Upper lobe of right lung (tissue), 1 donor: ENCODE measurements around the gene MED17. TPM values are rescaled to one million over a fixed set of nuclear protein-coding genes. Genes with fewer than 3 reads are reported as not detected.

Source experiments
- ATAC-seq: fragments of 200-7000 bp; cut with Tn5 transposase; one replicate; pipeline ENCODE4 v1.9.1; 2020; ENCODE audit warnings: mild to moderate bottlenecking, moderate library complexity
- DNase-seq: peaks from one replicate; pipeline ENCODE4 v3.0.0-alpha.2; 2020
- H3K27ac ChIP-seq: fragments of 200-600 bp; one replicate; pipeline ENCODE4 v1.8.0; 2022
- H3K27me3 ChIP-seq: fragments of 200-600 bp; one replicate; pipeline ENCODE4 v1.8.0; 2022; ENCODE audit warnings: mild to moderate bottlenecking
- H3K36me3 ChIP-seq: fragments of 200-600 bp; one replicate; pipeline ENCODE4 v1.8.0; 2022
- H3K4me1 ChIP-seq: fragments of 200-600 bp; one replicate; pipeline ENCODE4 v1.8.0; 2022
- H3K4me3 ChIP-seq: fragments of 200-600 bp; one replicate; pipeline ENCODE4 v1.8.0; 2022; ENCODE audit warnings: mild to moderate bottlenecking
- H3K9me3 ChIP-seq: fragments of 200-600 bp; one replicate; pipeline ENCODE4 v1.8.0; 2022
- CTCF ChIP-seq: fragments of 200-600 bp; IDR thresholded peaks from one replicate; pipeline ENCODE4 v1.8.0; 2022; ENCODE audit warnings: antibody characterized with exemption
- intact Hi-C: fragments of 100-400 bp; cut with DNase I; formaldehyde crosslinking; loops from one replicate; pipeline ENCODE4 v1.11.0; 2022
- total RNA-seq: library from RNA; stranded (reverse); fragmentation: NEBNext Ultra II Directional; extraction: Animal tissue kit (Norgen Biotek cat#: 25700); gene quantifications from one replicate; pipeline ENCODE4 v1.2.1, GENCODE V29; 2021
- donor health status: DM: no; HTN: yes; CAD: no; lungs with severe emphysema.

MED17 gene
- total RNA-seq, 1 donor from 2014 or later = 25.8 TPM

- Histone ChIP-seq H3K27me3 (no peaks in the 10 kb centered on the region), H3K4me3 (no peak overlapping the region), H3K9me3 (no peaks in the 10 kb centered on the region), H3K27ac (no peak overlapping the region), H3K4me1 (no peaks in the 10 kb centered on the region), H3K36me3 (no peaks in the 10 kb centered on the region)
- ATAC-seq = no peak
- DNase-seq = no peak
- intact Hi-C loops = no loop called here
- TF ChIP-seq CTCF = no peak
Measured at GRCh38 chr11:93857413-93858120, 73.5 kb downstream of the MED17 start.

- ATAC-seq (no peak), DNase-seq (no peak)
- no peaks in the 10 kb centered on the region for H3K36me3 ChIP-seq
- H3K27ac ChIP-seq = no peak overlapping the region
- no peaks in the 10 kb centered on the region for H3K4me1 ChIP-seq
- H3K9me3 ChIP-seq = no peaks in the 10 kb centered on the region
- H3K27me3 ChIP-seq = no peaks in the 10 kb centered on the region
- intact Hi-C loops = no loop called here
- no peak for TF ChIP-seq CTCF
- H3K4me3 ChIP-seq = no peak overlapping the region
Measured at GRCh38 chr11:93858121-93858775, 74.2 kb downstream of the MED17 start.

- DNase-seq = no peak
- no peaks in the 10 kb centered on the region for H3K27me3 ChIP-seq
- TF ChIP-seq CTCF = no peak
- no peak overlapping the region for H3K4me3 ChIP-seq
- no peak for ATAC-seq
- H3K27ac ChIP-seq = no peak overlapping the region
- intact Hi-C loops = no loop called here
- H3K36me3 ChIP-seq = no peaks in the 10 kb centered on the region
- no peaks in the 10 kb centered on the region for H3K9me3 ChIP-seq
- H3K4me1 ChIP-seq = no peaks in the 10 kb centered on the region
Measured at GRCh38 chr11:93861808-93862207, 77.7 kb downstream of the MED17 start.

Other genes with a start within 250 kb of the MED17 start
- gene SMCO4, start 240.9 kb upstream of the MED17 start, total RNA-seq = 55.7 TPM
- gene CEP295, start 122.6 kb upstream of the MED17 start, total RNA-seq = 11.5 TPM
- gene TAF1D, start 42.8 kb upstream of the MED17 start, total RNA-seq = 93.4 TPM
- gene C11orf54, start 42.6 kb upstream of the MED17 start, total RNA-seq = 48.3 TPM
- not detected for gene VSTM5, start 66.3 kb downstream of the MED17 start, total RNA-seq
- gene HEPHL1, start 237.1 kb downstream of the MED17 start, total RNA-seq = not detected